Measurements from ENCODE around the gene HSDL1. TPM values are rescaled to one million over a fixed set of nuclear protein-coding genes. Genes with fewer than 3 reads are reported as not detected.
A peak's percentile ranks its signal among the peaks of the same experiment; 100 is the strongest.

HSDL1 gene
- 10 to 100 TPM; 10.4 to 17.2 TPM for total RNA-seq

- Mint-ChIP-seq H3K4me3 (peak within 1 kb of the TSS; percentile 90), H3K4me1 (peaks cover 14% of the 10 kb centered on the region), H3K9me3 (ENCODE audit: low read depth) (no peaks in the 10 kb centered on the region), H3K27me3 (peaks cover 12% of the 10 kb centered on the region), H3K36me3 (peaks cover 2% of the 10 kb centered on the region), H3K27ac (peak within 1 kb of the TSS; percentile 86)
- DNase-seq (peak; percentile 93), ATAC-seq (peak; percentile 91)
- CTCF ChIA-PET = interaction anchor here (0.6 to 3.1 kb wide), 8 partner anchors 13 to 356 kb away, joined by 3 to 13 read pairs (median 4); partner anchors contain the start of genes MBTPS1 and TAF1C
Observed at GRCh38 chr16:84144859-84145639, at the start of gene HSDL1, which contains the start of gene DNAAF1. TSS of gene HSDL1 (minus strand) at chr16:84145177. CDS start at chr16:84131321, 13,856 bp downstream. TSS of gene DNAAF1 (plus strand) at chr16:84145308. CDS start at chr16:84145441, 133 bp downstream.

DNA sequence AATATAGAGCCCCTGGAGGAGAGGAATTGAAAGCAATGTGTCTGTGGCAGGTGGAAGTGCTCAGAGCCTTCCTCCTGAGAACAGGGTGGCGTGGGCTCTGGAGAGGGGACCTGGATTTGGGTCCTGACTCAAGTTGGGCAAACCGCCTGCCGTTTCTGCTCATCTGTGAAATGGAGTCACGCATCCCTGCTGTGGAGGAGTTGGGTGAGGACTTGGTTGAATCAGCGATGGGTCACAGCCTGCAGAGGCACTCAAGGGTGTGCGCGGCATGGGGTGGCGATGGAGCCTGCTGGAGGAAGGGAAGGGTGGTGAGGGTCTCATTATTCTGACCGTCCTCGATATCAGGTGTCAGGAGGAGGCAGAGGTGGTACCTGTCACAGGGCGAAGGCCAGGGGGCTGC, 49.0 kb upstream of the HSDL1 start:
- ATAC-seq = peak; percentile 9
- H3K27ac Mint-ChIP-seq = no peak overlapping the region
- peak overlapping the region; percentile 21 for H3K4me3 Mint-ChIP-seq
- H3K4me1 Mint-ChIP-seq = peaks cover 16% of the 10 kb centered on the region
- no peak for DNase-seq
- H3K9me3 Mint-ChIP-seq (ENCODE audit: low read depth) = no peaks in the 10 kb centered on the region
- H3K36me3 Mint-ChIP-seq = no peaks in the 10 kb centered on the region
- H3K27me3 Mint-ChIP-seq = peaks cover 5% of the 10 kb centered on the region
- CTCF ChIA-PET = no interaction called here

GRCh38 chr16:84193480-84193879, 48.5 kb upstream of the HSDL1 start:
- H3K36me3 Mint-ChIP-seq = no peaks in the 10 kb centered on the region
- peaks cover 16% of the 10 kb centered on the region for H3K4me1 Mint-ChIP-seq
- ATAC-seq = no peak
- H3K9me3 Mint-ChIP-seq (ENCODE audit: low read depth) = no peaks in the 10 kb centered on the region
- no peak overlapping the region for H3K27ac Mint-ChIP-seq
- CTCF ChIA-PET = interaction anchor here (0.9 to 1.3 kb wide), 2 partner anchors 109 to 125 kb away, joined by 3 to 4 read pairs; no protein-coding TSS in a partner anchor
- H3K4me3 Mint-ChIP-seq = no peak overlapping the region
- no peak for DNase-seq
- H3K27me3 Mint-ChIP-seq = peaks cover 3% of the 10 kb centered on the region

DNA sequence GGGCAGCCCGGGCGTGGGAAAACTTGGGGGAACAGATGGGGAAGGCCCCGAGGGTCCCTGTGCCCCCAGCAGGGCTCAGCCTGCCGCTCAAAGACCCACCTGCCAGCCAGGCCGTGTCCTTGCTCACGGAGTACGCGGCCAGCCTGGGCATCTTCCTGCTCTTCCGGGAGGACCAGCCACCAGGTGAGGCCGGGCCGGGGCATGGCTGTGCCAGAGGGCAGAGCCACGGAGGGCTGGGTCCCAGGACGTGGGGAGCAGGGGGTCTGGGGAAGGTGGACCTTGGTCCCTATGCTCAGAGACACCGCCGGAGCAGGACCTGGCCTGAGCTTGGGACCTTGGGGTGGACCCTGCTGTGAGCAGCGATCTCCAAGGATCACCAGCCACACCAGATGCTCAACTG, 46.5 kb upstream of the HSDL1 start:
- Mint-ChIP-seq H3K27ac (no peak overlapping the region), H3K4me3 (no peak overlapping the region), H3K27me3 (no peaks in the 10 kb centered on the region), H3K36me3 (no peaks in the 10 kb centered on the region), H3K9me3 (ENCODE audit: low read depth) (no peaks in the 10 kb centered on the region), H3K4me1 (peaks cover 16% of the 10 kb centered on the region)
- no peak for ATAC-seq
- CTCF ChIA-PET = no interaction called here
- DNase-seq = no peak

DNA sequence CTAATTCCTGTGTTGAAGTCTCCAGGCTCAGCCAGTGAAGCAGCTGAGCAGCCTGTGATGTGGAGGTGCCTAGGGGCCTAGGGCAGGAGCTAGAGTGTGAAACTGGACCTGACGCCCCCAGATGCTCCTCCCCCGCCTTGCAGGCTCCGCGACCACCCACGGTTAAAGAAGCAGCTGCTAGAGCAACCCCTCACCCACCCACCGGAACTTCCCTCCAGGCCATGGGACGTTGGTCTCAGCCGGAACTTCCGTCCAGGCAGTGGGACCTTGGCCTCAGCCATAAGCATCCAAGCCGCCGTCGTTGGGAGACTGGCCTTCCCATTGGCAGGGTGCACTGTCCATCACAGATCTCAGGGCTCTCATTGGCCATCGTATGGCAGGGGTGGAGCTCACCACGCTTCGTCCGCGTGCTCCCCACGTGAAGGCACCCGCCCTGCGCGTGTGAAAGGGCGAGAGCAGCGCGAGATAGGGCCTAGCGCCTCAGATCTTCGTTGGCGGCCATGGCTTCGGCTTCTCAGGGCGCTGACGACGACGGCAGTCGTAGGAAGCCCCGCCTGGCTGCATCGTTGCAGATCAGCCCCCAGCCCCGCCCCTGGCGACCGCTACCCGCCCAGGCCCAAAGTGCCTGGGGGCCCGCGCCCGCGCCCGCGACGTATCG, 45.9 kb upstream of the HSDL1 start, which contains the start of gene ADAD2:
Gene ADAD2, plus strand, starts transcription at position 427 of the 658 bp plus-strand sequence. Its CDS starts 74 bp downstream, at position 501.
- Mint-ChIP-seq H3K36me3 (no peaks in the 10 kb centered on the region), H3K9me3 (ENCODE audit: low read depth) (no peaks in the 10 kb centered on the region), H3K4me3 (no peak within 1 kb of the TSS), H3K27ac (no peak within 1 kb of the TSS), H3K27me3 (no peaks in the 10 kb centered on the region), H3K4me1 (peaks cover 17% of the 10 kb centered on the region)
- ATAC-seq (no peak), DNase-seq (no peak)
- CTCF ChIA-PET = no interaction called here

GRCh38 chr16:84186685-84187437, 41.9 kb upstream of the HSDL1 start, which contains the start of gene TAF1C:
TSS of gene TAF1C (minus strand) at chr16:84187057. CDS start at chr16:84184988, 2,069 bp downstream.
- ATAC-seq = peak; percentile 96
- H3K4me1 Mint-ChIP-seq = peaks cover 13% of the 10 kb centered on the region
- peaks cover 11% of the 10 kb centered on the region for H3K36me3 Mint-ChIP-seq
- peak within 1 kb of the TSS; percentile 92 for H3K27ac Mint-ChIP-seq
- H3K27me3 Mint-ChIP-seq = no peaks in the 10 kb centered on the region
- peak; percentile 92 for DNase-seq
- peak within 1 kb of the TSS; percentile 95 for H3K4me3 Mint-ChIP-seq
- H3K9me3 Mint-ChIP-seq (ENCODE audit: low read depth) = no peaks in the 10 kb centered on the region
- CTCF ChIA-PET = interaction anchor here (0.6 to 7.6 kb wide), 43 partner anchors 9 to 1534 kb away, joined by 3 to 143 read pairs (median 5); partner anchors contain the start of genes DNAAF1, HSDL1, MBTPS1 and OSGIN1

DNA sequence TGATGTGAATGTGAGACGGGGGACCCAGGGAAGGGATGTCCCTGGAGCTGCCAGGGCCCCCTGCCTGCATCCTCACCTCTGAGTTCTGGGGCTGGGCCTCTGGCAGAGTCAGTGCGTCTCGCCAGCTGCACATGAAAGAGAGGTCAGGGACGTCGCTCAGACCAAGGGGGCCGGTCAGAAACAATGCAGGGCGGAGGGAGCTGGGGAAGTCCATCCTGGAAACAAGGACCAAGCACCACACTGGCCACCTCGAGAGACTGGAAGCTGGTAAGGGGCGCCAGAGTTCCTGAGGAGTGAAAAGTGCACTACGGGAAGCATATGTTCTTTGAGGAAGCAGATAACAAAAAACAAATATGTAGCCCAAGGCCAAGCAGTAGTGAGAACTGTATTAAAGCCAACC, 39.8 kb upstream of the HSDL1 start:
- CTCF ChIA-PET = interaction anchor here (1.2 to 7.6 kb wide), 3 partner anchors 10 to 99 kb away, joined by 3 to 143 read pairs (median 3); no protein-coding TSS in a partner anchor
- H3K4me3 Mint-ChIP-seq = peak overlapping the region; percentile 95
- H3K36me3 Mint-ChIP-seq = peaks cover 16% of the 10 kb centered on the region
- DNase-seq = no peak
- no peak for ATAC-seq
- no peaks in the 10 kb centered on the region for H3K27me3 Mint-ChIP-seq
- no peaks in the 10 kb centered on the region for H3K9me3 Mint-ChIP-seq (ENCODE audit: low read depth)
- peaks cover 13% of the 10 kb centered on the region for H3K4me1 Mint-ChIP-seq
- no peak overlapping the region for H3K27ac Mint-ChIP-seq

DNA sequence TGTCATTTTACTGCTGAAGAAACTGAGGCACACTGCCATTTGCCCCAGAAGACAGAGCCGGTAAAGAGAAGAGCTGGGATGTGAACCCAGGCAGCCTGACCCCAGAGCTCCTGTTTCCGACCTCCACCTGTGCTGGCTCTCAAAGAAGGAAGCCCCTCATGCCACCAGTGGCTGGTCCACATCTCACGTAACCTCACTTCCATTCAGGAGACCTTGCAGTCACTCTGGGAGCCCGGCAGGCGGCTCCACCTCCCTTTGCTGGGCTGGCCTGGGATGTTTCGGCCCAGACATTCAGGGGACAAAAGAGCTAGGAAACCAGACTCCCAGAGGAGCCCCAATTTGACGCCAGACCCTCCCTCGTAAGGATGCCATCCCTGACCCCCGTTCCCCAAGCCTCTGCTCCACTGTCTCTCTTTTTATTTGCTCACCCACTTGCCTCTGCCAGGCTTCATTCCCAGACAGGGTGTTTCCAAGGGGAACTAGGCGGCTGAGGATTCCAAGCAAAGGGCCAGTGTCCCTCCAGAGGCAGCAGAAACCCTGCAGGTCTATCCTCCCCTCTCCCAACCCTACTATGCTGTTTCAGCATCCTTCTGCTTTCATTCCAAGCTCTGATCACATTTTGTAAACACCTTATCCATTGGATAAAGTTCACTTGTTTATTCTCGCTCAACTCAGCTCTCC, 39.1 kb upstream of the HSDL1 start:
- Mint-ChIP-seq H3K4me3 (no peak overlapping the region), H3K9me3 (ENCODE audit: low read depth) (no peaks in the 10 kb centered on the region), H3K27me3 (no peaks in the 10 kb centered on the region), H3K36me3 (peaks cover 16% of the 10 kb centered on the region), H3K27ac (no peak overlapping the region), H3K4me1 (peaks cover 13% of the 10 kb centered on the region)
- CTCF ChIA-PET = interaction anchor here (1.2 to 7.6 kb wide), 3 partner anchors 9 to 98 kb away, joined by 3 to 143 read pairs (median 3); no protein-coding TSS in a partner anchor
- ATAC-seq = no peak
- DNase-seq = no peak

DNA sequence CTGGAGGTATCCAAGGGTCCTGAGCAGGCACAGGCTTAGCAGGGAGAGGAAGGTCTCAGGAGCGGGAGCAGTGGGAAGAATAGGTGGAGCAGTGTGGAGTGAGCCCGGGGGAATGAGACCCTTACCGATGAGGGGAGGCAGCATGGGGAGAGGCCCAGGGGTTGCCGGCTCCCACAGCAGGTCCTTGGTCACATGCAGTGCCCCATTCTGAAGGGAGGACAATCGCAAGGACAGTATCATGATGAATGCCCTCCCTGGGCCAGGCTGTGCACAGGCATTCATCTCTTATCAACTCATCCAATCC, 38.5 kb upstream of the HSDL1 start:
- H3K27me3 Mint-ChIP-seq = no peaks in the 10 kb centered on the region
- peaks cover 13% of the 10 kb centered on the region for H3K4me1 Mint-ChIP-seq
- CTCF ChIA-PET = interaction anchor here (1.2 to 7.6 kb wide), 3 partner anchors 13 to 227 kb away, joined by 3 to 143 read pairs (median 4); no protein-coding TSS in a partner anchor
- no peaks in the 10 kb centered on the region for H3K9me3 Mint-ChIP-seq (ENCODE audit: low read depth)
- no peak for DNase-seq
- ATAC-seq = no peak
- H3K36me3 Mint-ChIP-seq = peaks cover 16% of the 10 kb centered on the region
- H3K4me3 Mint-ChIP-seq = no peak overlapping the region
- no peak overlapping the region for H3K27ac Mint-ChIP-seq

DNA sequence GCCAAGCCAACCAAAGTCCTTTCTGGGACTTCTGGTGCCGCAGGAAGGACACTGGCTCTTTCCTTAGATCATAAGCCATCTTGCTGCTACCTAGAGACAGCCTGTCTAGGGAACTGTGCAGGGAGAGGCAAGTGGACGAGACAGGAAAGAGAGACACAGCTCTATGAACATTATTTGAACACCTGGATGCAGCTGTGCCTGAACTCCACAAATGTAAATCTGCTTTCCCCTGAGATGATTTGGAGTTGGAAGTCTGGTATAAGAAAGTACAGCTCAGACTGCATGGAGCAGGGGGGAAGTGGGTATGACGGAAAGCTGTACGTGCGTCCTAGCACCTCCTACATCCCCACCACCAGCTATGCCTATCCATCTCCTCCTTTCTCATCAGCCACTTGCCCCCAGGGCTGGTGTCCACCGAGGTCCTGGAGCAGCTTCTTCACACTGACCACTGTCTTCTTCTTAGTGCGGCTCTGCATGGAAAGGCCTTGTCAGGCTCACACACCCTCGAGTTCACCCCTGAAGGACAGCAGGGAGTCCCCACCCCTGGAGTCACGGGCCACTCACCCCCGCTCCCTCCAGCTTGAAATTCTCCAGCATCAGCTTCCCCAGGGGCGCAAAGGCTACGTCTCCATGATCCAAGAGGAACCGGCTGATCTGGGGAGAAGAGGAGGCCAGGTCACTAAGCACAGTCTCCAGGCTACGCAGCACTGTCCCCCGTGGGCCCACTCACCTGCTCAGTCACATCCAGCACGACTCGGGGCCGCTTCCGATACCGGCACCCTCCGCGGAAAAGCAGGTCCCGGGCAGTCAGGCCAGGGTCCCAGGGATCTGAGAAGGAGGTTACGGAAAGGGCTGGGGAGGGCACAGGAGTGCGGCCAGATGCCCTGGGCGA, 37.9 kb upstream of the HSDL1 start:
- DNase-seq = no peak
- peaks cover 13% of the 10 kb centered on the region for H3K4me1 Mint-ChIP-seq
- H3K4me3 Mint-ChIP-seq = no peak overlapping the region
- CTCF ChIA-PET = interaction anchor here (1.4 to 7.6 kb wide), 2 partner anchors 97 to 226 kb away, joined by 4 to 143 read pairs; no protein-coding TSS in a partner anchor
- no peak for ATAC-seq
- peaks cover 16% of the 10 kb centered on the region for H3K36me3 Mint-ChIP-seq
- H3K27ac Mint-ChIP-seq = no peak overlapping the region
- no peaks in the 10 kb centered on the region for H3K9me3 Mint-ChIP-seq (ENCODE audit: low read depth)
- no peaks in the 10 kb centered on the region for H3K27me3 Mint-ChIP-seq

DNA sequence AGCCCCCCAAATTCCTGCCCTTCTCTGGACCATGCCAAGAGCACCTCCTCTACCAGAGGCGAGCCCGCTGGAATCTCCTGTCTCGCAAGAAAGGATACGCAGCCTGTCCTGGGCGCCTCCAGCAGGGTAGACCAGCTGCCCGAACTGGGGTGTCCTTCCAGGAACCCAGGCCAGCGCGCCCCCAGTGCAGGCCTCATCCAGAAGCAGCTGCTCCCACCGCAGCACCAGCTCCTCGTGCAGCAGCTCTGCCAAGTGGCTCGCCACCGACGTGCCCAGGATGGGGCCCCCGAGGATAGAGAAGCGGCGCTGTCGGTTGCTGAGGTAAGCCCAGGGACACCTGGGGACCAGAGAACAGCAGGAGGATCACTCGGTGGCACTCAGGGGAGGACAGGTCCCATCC, 37.1 kb upstream of the HSDL1 start:
- Mint-ChIP-seq H3K27me3 (no peaks in the 10 kb centered on the region), H3K27ac (no peak overlapping the region), H3K4me3 (no peak overlapping the region), H3K4me1 (peaks cover 13% of the 10 kb centered on the region), H3K9me3 (ENCODE audit: low read depth) (no peaks in the 10 kb centered on the region), H3K36me3 (peaks cover 16% of the 10 kb centered on the region)
- DNase-seq (no peak), ATAC-seq (no peak)
- CTCF ChIA-PET = interaction anchor here (1.4 to 7.6 kb wide), 2 partner anchors 96 to 226 kb away, joined by 4 to 143 read pairs; no protein-coding TSS in a partner anchor

Data from activated CD8-positive, alpha-beta memory T cell treated with anti-CD3 and anti-CD28 coated beads, Interleukin-2, amount 10 ng/mL, durations not matched to agents 7 days and 5 days (primary cell).